Measurements from ENCODE around the gene SIK2.

Gene SIK2

GRCh38 chr11:111581341-111581740, 20.9 kb upstream of the SIK2 start:
- no peak for DNase-seq (ENCODE audit: low read depth in 1 of 2, low spot score in 1 of 2)

- DNase-seq (ENCODE audit: low read depth in 1 of 2, low spot score in 1 of 2), result no peak
Observed at GRCh38 chr11:111582163-111582562, 20.1 kb upstream of the SIK2 start.

GRCh38 chr11:111582881-111583280, 19.4 kb upstream of the SIK2 start:
- no peak for DNase-seq (ENCODE audit: low read depth in 1 of 2, low spot score in 1 of 2)

- DNase-seq (ENCODE audit: low read depth in 1 of 2, low spot score in 1 of 2), result no peak
Observed at GRCh38 chr11:111585371-111585770, 16.9 kb upstream of the SIK2 start.

- DNase-seq (ENCODE audit: low read depth in 1 of 2, low spot score in 1 of 2), result peak in 1 of 2 donors; percentile 27
Observed at GRCh38 chr11:111586388-111586831, 15.8 kb upstream of the SIK2 start.

GRCh38 chr11:111589114-111589513, 13.1 kb upstream of the SIK2 start:
- no peak for DNase-seq (ENCODE audit: low read depth in 1 of 2, low spot score in 1 of 2)

- no peak for DNase-seq (ENCODE audit: low read depth in 1 of 2, low spot score in 1 of 2)
Observed at GRCh38 chr11:111589886-111590499, 12.3 kb upstream of the SIK2 start.

- DNase-seq (ENCODE audit: low read depth in 1 of 2, low spot score in 1 of 2), result no peak
Observed at GRCh38 chr11:111591187-111591960, 10.9 kb upstream of the SIK2 start.

- no peak for DNase-seq (ENCODE audit: low read depth in 1 of 2, low spot score in 1 of 2)
Observed at GRCh38 chr11:111592491-111592890, 9.8 kb upstream of the SIK2 start.

- DNase-seq (ENCODE audit: low read depth in 1 of 2, low spot score in 1 of 2), result no peak
Observed at GRCh38 chr11:111596319-111596718, 5.9 kb upstream of the SIK2 start.

GRCh38 chr11:111598148-111598547, 4.1 kb upstream of the SIK2 start:
- no peak for DNase-seq (ENCODE audit: low read depth in 1 of 2, low spot score in 1 of 2)

GRCh38 chr11:111598559-111598958, 3.7 kb upstream of the SIK2 start:
- no peak for DNase-seq (ENCODE audit: low read depth in 1 of 2, low spot score in 1 of 2)

- no peak for DNase-seq (ENCODE audit: low read depth in 1 of 2, low spot score in 1 of 2)
Observed at GRCh38 chr11:111601636-111601978, 642 bp upstream of the SIK2 start.

GRCh38 chr11:111602865-111603610, 789 bp downstream of the SIK2 start:
- peak in 1 of 2 donors; percentile 3 for DNase-seq (ENCODE audit: low read depth in 1 of 2, low spot score in 1 of 2)

- no peak for DNase-seq (ENCODE audit: low read depth in 1 of 2, low spot score in 1 of 2)
Observed at GRCh38 chr11:111603611-111604130, 1.4 kb downstream of the SIK2 start.

GRCh38 chr11:111604392-111605009, 2.3 kb downstream of the SIK2 start:
- DNase-seq (ENCODE audit: low read depth in 1 of 2, low spot score in 1 of 2), result peak in 1 of 2 donors; percentile 11

- no peak for DNase-seq (ENCODE audit: low read depth in 1 of 2, low spot score in 1 of 2)
Observed at GRCh38 chr11:111605681-111606080, 3.4 kb downstream of the SIK2 start.

GRCh38 chr11:111606986-111607385, 4.7 kb downstream of the SIK2 start:
- DNase-seq (ENCODE audit: low read depth in 1 of 2, low spot score in 1 of 2), result no peak

- no peak for DNase-seq (ENCODE audit: low read depth in 1 of 2, low spot score in 1 of 2)
Observed at GRCh38 chr11:111607751-111608150, 5.5 kb downstream of the SIK2 start.

- no peak for DNase-seq (ENCODE audit: low read depth in 1 of 2, low spot score in 1 of 2)
Observed at GRCh38 chr11:111612224-111612623, 10.0 kb downstream of the SIK2 start.

- DNase-seq (ENCODE audit: low read depth in 1 of 2, low spot score in 1 of 2), result no peak
Observed at GRCh38 chr11:111617286-111617685, 15.0 kb downstream of the SIK2 start.

Measured in activated CD4-positive, alpha-beta T cell treated with anti-CD3 and anti-CD28 coated beads, Interleukin-2, amount 50 U/mL, for 24 hours (primary cell).